PC-3 (cell line): ENCODE data around the gene TJAP1. TPM values are rescaled to one million over a fixed set of nuclear protein-coding genes. Genes with fewer than 3 reads are reported as not detected.

ENCODE experiments used
- ATAC-seq: fragments of 200-7000 bp; cut with Tn5 transposase; 2 replicates; pipeline ENCODE4 v1.9.1; 2020; ENCODE audit warnings: mild to moderate bottlenecking, moderate library complexity
- BruUV-seq: library from RNA; stranded (reverse); fragments of 400-500 nt; replicated peaks from 2 replicates; lab custom pipeline; 2021; lab: Mats Ljungman, UMichigan
- CTCF ChIA-PET: fragments of 300-600 bp; sonication (Branson Sonifier 250); formaldehyde crosslinking; loops from one replicate; lab custom pipeline; 2022; ENCODE audit warnings: antibody characterized with exemption; lab: Charles Lee
- POLR2A ChIA-PET: fragments of 300-600 bp; sonication (Branson Sonifier 250); formaldehyde crosslinking; loops from one replicate; lab custom pipeline; 2022; ENCODE audit warnings: antibody characterized with exemption; ENCODE audit not compliant: unreplicated experiment; lab: Charles Lee
- DNase-seq: peaks from one replicate; pipeline ENCODE4 v3.0.0-alpha.2; 2015
- H2AFZ ChIP-seq: fragments of 300-600 bp; sonication (generic); 2 replicates; pipeline ENCODE4 v1.6.0; 2016; ENCODE audit warnings: antibody characterized with exemption, low read length
- H3F3A ChIP-seq: fragments of 300-600 bp; sonication (generic); one replicate; pipeline ENCODE4 v1.6.0; 2017; ENCODE audit warnings: antibody characterized with exemption, low read length, control low read depth, mild to moderate bottlenecking; ENCODE audit not compliant: unreplicated experiment
- H3K27ac ChIP-seq: fragments of 300-600 bp; sonication (generic); 2 replicates; pipeline ENCODE4 v1.5.1; 2016; ENCODE audit warnings: mild to moderate bottlenecking, low read length
- H3K27me3 ChIP-seq: fragments of 300-600 bp; sonication (generic); 2 replicates; pipeline ENCODE4 v1.6.1; 2016; ENCODE audit warnings: low read length, mixed read lengths
- H3K36me3 ChIP-seq: fragments of 300-600 bp; sonication (generic); 2 replicates; pipeline ENCODE4 v1.6.1; 2016; ENCODE audit warnings: low read depth, mixed run types, low read length, mixed read lengths
- H3K4me1 ChIP-seq: fragments of 300-600 bp; sonication (generic); 2 replicates; pipeline ENCODE4 v1.5.1; 2016; ENCODE audit warnings: low read length; ENCODE audit not compliant: insufficient read depth
- H3K4me2 ChIP-seq: fragments of 300-600 bp; sonication (generic); 2 replicates; pipeline ENCODE4 v1.6.0; 2016; ENCODE audit warnings: low read length
- H3K4me3 ChIP-seq: fragments of 300-600 bp; sonication (generic); 2 replicates; pipeline ENCODE4 v1.5.1; 2016; ENCODE audit warnings: mild to moderate bottlenecking, low read length, mixed read lengths
- H3K79me2 ChIP-seq: fragments of 300-600 bp; sonication (generic); 2 replicates; pipeline ENCODE4 v1.6.1; 2017; ENCODE audit warnings: low read length, mixed read lengths
- H3K9ac ChIP-seq: fragments of 300-600 bp; sonication (generic); 2 replicates; pipeline ENCODE4 v1.6.0; 2016; ENCODE audit warnings: mild to moderate bottlenecking, low read length
- H3K9me2 ChIP-seq: fragments of 300-600 bp; sonication (generic); replicated peaks from 2 replicates; pipeline ENCODE4 v1.6.1; 2016; ENCODE audit warnings: mixed run types, low read length, mixed read lengths
- H3K9me3 ChIP-seq: fragments of 300-600 bp; sonication (generic); 2 replicates; pipeline ENCODE4 v1.6.1; 2016; ENCODE audit warnings: low read length, mixed read lengths
- H4K20me1 ChIP-seq: fragments of 300-600 bp; sonication (generic); 2 replicates; pipeline ENCODE4 v1.6.1; 2016; ENCODE audit warnings: low read length, mixed read lengths
- EZH2 ChIP-seq: fragments of 300-600 bp; sonication (generic); IDR thresholded peaks from one replicate; pipeline ENCODE4 v1.6.1; 2017; ENCODE audit warnings: antibody characterized with exemption, mild to moderate bottlenecking, low read length; ENCODE audit not compliant: unreplicated experiment
- EZH2phosphoT487 ChIP-seq: fragments of 300-600 bp; sonication (generic); IDR thresholded peaks from 2 replicates; pipeline ENCODE4 v1.6.1; 2018; ENCODE audit warnings: mild to moderate bottlenecking, antibody characterized with exemption, low read length, borderline replicate concordance
- intact Hi-C: fragments of 100-400 bp; cut with micrococcal nuclease; formaldehyde crosslinking; loops from 2 replicates; pipeline ENCODE4 v1.9.0; 2023
- total RNA-seq: library from RNA; depleted of rRNA; stranded (reverse); fragments of >200 nt; gene quantifications from 2 replicates; pipeline ENCODE4 v1.2.3, GENCODE V29; 2014
- TF ChIP-seq, protein P1 (sequence below): fragments of 300-600 bp; sonication (generic); conservative IDR thresholded peaks from 2 replicates; pipeline ENCODE4 v1.5.1; 2017; ENCODE audit warnings: antibody characterized with exemption, low read depth, mild to moderate bottlenecking, low read length

TJAP1 gene
- total RNA-seq, 1 experiment from 2014 or later, result 28.5 TPM

DNA sequence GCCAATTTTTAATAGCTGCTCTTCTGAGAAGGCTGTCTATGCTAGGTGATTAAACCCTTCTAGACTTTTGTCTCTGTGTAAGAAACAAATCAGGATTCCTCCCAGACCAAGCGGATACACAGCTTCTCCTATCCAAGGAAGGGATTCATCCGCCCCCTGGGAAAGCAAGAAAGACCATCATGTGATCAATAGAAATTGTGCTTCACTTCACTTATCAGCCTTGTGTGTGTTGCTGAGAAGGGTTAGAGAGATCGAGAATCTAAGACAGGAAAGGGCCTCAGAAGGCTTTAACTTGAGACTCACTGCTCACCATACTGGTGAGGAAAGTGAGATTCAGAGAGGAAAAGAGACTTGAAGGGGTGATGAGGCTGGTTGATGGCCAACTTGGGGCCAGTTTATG, 48.5 kb upstream of the TJAP1 start:
- H3K9ac ChIP-seq, result peak overlapping the region; percentile 88
- H3K4me1 ChIP-seq, result peaks cover 10% of the 10 kb centered on the region
- no peaks in the 10 kb centered on the region for H3K9me3 ChIP-seq
- peak overlapping the region; percentile 92 for H3K4me2 ChIP-seq
- ChIA-PET CTCF (no interaction called here), POLR2A (no interaction called here)
- no peak for DNase-seq
- H3K27me3 ChIP-seq, result no peaks in the 10 kb centered on the region
- peak overlapping the region; percentile 88 for H3K4me3 ChIP-seq
- H2AFZ ChIP-seq, result no peak overlapping the region
- no peaks in the 10 kb centered on the region for H3K36me3 ChIP-seq
- H3K27ac ChIP-seq, result no peak overlapping the region
- ATAC-seq, result no peak
- TF ChIP-seq EZH2 (no peak), EZH2phosphoT487 (no peak)
- TF ChIP-seq, protein P1, sequence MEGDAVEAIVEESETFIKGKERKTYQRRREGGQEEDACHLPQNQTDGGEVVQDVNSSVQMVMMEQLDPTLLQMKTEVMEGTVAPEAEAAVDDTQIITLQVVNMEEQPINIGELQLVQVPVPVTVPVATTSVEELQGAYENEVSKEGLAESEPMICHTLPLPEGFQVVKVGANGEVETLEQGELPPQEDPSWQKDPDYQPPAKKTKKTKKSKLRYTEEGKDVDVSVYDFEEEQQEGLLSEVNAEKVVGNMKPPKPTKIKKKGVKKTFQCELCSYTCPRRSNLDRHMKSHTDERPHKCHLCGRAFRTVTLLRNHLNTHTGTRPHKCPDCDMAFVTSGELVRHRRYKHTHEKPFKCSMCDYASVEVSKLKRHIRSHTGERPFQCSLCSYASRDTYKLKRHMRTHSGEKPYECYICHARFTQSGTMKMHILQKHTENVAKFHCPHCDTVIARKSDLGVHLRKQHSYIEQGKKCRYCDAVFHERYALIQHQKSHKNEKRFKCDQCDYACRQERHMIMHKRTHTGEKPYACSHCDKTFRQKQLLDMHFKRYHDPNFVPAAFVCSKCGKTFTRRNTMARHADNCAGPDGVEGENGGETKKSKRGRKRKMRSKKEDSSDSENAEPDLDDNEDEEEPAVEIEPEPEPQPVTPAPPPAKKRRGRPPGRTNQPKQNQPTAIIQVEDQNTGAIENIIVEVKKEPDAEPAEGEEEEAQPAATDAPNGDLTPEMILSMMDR, result no peak
- no peaks in the 10 kb centered on the region for H4K20me1 ChIP-seq
- intact Hi-C loops, result no loop called here
- BruUV-seq, result no TSS peak
- H3K79me2 ChIP-seq, result peaks cover 26% of the 10 kb centered on the region
- H3K9me2 ChIP-seq, result no peaks in the 10 kb centered on the region
- H3F3A ChIP-seq, result no peaks in the 10 kb centered on the region

DNA sequence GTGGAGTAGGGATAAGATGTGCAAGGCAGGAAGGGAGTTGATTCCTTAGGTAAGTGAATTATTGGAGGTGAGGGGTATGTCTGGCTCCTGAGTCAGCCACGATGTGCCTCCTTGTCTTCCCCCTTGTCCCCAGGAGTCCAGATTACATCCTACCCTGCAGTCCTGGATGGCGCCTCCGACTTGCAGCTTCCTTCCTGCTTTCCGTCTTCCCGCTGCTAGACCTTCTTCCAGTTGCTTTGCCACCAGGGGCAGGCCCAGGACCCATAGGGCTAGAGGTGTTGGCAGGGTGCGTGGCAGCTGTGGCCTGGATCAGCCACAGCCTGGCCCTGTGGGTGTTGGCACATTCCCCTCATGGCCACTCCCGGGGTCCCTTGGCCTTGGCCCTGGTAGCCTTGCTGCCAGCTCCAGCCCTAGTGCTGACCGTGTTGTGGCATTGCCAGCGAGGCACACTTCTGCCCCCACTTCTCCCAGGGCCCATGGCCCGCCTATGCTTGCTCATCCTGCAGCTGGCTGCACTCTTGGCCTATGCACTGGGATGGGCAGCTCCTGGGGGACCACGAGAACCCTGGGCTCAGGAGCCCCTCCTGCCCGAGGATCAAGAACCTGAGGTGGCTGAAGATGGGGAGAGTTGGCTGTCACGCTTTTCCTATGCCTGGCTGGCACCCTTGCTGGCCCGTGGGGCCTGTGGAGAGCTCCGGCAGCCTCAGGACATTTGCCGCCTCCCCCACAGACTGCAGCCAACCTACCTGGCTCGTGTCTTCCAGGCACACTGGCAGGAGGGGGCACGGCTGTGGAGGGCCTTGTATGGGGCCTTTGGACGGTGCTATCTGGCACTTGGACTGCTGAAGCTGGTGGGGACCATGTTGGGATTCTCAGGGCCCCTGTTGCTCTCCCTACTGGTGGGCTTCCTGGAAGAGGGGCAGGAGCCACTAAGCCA, 45.1 kb upstream of the TJAP1 start:
- no peaks in the 10 kb centered on the region for H3K9me3 ChIP-seq
- no peaks in the 10 kb centered on the region for H3K27me3 ChIP-seq
- ChIA-PET POLR2A (no interaction called here), CTCF (no interaction called here)
- H3K79me2 ChIP-seq, result peaks cover 26% of the 10 kb centered on the region
- DNase-seq (no peak), ATAC-seq (no peak)
- intact Hi-C loops, result no loop called here
- H2AFZ ChIP-seq, result no peak overlapping the region
- H3K4me3 ChIP-seq, result no peak overlapping the region
- H3K4me1 ChIP-seq, result peaks cover 25% of the 10 kb centered on the region
- H3K9ac ChIP-seq, result no peak overlapping the region
- BruUV-seq, result no TSS peak
- TF ChIP-seq, protein P1, result no peak
- TF ChIP-seq EZH2, result no peak
- TF ChIP-seq EZH2phosphoT487, result no peak
- H4K20me1 ChIP-seq, result no peaks in the 10 kb centered on the region
- H3F3A ChIP-seq, result no peaks in the 10 kb centered on the region
- H3K9me2 ChIP-seq, result no peaks in the 10 kb centered on the region
- no peak overlapping the region for H3K4me2 ChIP-seq
- H3K36me3 ChIP-seq, result no peaks in the 10 kb centered on the region
- no peak overlapping the region for H3K27ac ChIP-seq

DNA sequence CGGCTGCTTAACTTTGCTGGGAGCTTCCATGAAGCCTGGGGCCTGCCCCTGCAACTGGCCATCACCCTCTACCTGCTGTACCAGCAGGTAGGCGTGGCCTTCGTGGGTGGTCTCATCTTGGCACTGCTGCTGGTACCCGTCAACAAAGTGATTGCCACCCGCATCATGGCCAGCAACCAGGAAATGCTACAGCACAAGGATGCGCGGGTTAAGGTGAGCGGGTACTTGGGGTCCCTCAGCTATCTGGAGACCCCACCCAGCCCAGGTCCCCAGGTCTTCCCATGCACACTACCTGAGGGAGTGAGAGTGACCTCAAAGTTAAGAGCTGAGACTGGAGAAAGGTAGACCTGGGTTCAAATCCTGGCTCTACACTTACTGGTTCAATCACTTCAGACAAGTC, 44.2 kb upstream of the TJAP1 start:
- Histone ChIP-seq H2AFZ (no peak overlapping the region), H3K9me2 (no peaks in the 10 kb centered on the region), H3K36me3 (no peaks in the 10 kb centered on the region), H3K9ac (no peak overlapping the region), H3F3A (no peaks in the 10 kb centered on the region), H4K20me1 (no peaks in the 10 kb centered on the region), H3K4me1 (peaks cover 25% of the 10 kb centered on the region), H3K27me3 (no peaks in the 10 kb centered on the region), H3K4me3 (no peak overlapping the region), H3K27ac (no peak overlapping the region), H3K9me3 (no peaks in the 10 kb centered on the region), H3K4me2 (no peak overlapping the region), H3K79me2 (peaks cover 23% of the 10 kb centered on the region)
- DNase-seq (no peak), ATAC-seq (no peak)
- no TSS peak for BruUV-seq
- TF ChIP-seq, protein P1, result no peak
- TF ChIP-seq EZH2 (no peak), EZH2phosphoT487 (no peak)
- ChIA-PET CTCF (no interaction called here), POLR2A (no interaction called here)
- intact Hi-C loops, result no loop called here
